ENCODE results near the gene FLRT1.

FLRT1 gene

DNA sequence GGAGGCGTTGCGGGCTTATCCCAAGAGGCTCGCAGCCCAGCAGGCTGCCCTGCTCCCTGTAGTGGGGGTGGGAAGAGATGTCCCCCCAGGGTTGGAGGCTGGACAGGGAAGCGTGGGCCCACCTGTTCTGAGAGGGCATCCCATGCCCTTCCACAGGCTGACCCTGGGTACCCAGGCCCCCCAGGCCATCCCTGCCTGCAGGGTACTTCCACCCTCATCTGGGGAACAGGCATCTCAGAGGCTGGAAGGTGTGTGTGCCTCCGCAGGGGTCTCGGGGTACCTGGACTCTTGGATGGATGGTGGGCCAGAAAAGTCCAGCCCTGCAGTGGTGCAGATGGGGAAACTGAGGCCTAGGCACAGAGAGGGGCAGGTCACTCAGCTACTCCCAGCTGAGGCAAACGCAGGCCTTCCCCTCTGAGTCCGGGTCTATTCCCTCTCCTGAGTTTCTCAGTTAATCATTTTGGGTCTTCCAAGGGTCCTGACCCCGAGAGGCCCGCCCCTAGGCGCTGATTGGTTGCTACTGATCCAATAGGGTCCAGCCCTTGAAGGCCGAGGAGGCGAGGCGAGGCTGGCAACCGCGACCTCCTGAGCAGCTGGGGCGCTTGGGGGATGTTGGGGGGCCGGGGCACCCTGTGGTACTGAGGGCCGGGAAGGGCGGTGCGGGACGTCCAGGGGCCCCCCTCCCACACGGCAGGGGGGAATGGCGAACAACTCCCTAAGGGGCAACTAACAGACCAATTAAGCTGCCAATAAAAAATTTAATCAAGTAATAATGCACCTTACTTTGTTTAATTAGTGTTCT is 23.8 kb downstream of the FLRT1 start:
- TF ChIP-seq, protein P1, sequence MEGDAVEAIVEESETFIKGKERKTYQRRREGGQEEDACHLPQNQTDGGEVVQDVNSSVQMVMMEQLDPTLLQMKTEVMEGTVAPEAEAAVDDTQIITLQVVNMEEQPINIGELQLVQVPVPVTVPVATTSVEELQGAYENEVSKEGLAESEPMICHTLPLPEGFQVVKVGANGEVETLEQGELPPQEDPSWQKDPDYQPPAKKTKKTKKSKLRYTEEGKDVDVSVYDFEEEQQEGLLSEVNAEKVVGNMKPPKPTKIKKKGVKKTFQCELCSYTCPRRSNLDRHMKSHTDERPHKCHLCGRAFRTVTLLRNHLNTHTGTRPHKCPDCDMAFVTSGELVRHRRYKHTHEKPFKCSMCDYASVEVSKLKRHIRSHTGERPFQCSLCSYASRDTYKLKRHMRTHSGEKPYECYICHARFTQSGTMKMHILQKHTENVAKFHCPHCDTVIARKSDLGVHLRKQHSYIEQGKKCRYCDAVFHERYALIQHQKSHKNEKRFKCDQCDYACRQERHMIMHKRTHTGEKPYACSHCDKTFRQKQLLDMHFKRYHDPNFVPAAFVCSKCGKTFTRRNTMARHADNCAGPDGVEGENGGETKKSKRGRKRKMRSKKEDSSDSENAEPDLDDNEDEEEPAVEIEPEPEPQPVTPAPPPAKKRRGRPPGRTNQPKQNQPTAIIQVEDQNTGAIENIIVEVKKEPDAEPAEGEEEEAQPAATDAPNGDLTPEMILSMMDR (IDR thresholded peaks at IDR 0.05; ENCODE audit: insufficient read depth, low read depth, low read length, missing control alignments) = no peak
- no peak overlapping the region for H3K4me3 ChIP-seq (ENCODE audit: low read length)
- no peak for DNase-seq (ENCODE audit: low read depth)

DNA sequence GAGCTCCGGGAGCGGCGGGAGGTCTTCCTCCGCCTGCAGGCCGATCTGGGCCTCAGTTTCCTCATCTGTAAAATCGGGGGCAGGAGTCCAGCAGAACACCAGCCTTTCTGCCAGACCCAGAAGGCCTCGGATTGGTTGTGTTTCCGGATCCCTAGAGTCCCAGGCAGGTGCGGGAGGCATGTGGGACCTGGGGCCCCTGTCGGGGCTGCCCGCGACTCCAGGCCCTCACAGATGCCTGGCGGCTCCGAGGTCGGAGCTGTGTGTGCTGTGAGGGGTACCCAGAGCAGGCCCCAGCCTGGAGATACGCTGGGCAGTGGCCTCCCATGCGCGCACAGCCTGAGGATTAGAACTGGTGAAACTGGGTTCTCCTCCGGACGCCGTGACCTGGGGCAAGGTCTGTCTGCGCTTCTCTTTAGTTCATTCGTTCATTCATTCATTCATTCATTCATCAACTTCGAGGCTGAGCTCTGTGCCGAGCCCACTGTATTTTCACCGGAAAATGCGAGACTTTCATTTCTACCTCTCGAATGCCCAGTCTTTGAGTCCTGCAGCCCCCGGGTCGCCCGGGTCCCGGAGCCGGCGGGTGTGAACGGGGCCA is 24.6 kb downstream of the FLRT1 start:
- no peak overlapping the region for H3K4me3 ChIP-seq (ENCODE audit: low read length)
- TF ChIP-seq, protein P1 (IDR thresholded peaks at IDR 0.05; ENCODE audit: insufficient read depth, low read depth, low read length, missing control alignments) = no peak
- no peak for DNase-seq (ENCODE audit: low read depth)

DNA sequence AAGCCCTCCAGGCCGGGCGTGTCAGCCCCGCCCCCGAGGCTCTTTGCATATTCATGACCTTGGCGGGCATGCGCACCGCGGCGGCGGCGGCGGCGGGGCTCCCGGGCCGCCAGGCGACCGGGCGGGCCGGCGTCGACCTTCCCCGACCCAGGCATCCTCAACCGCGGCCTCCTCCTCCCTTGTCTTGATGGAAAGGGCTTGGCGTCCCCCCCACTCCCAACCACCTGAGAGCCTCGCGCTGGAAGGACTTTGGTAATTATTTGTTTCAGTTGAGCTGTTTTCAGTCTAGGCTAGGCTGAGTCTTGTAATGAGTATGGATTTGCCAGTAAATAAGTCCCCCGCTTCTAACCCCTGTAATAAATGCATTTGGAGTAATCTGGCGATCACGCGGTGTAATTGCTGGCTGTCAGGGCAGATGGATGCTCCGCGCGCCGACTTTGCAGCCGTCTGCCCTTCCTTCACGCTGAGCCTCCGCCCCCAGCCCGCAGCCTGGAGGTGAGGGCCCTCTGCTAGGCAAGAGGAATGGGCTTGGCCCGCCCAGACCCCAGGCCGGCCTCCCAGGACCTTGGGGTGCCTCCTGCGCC is 25.2 kb downstream of the FLRT1 start:
- DNase-seq (ENCODE audit: low read depth) = peak; percentile 9
- TF ChIP-seq, protein P1 (IDR thresholded peaks at IDR 0.05; ENCODE audit: insufficient read depth, low read depth, low read length, missing control alignments) = no peak
- no peak overlapping the region for H3K4me3 ChIP-seq (ENCODE audit: low read length)

DNA sequence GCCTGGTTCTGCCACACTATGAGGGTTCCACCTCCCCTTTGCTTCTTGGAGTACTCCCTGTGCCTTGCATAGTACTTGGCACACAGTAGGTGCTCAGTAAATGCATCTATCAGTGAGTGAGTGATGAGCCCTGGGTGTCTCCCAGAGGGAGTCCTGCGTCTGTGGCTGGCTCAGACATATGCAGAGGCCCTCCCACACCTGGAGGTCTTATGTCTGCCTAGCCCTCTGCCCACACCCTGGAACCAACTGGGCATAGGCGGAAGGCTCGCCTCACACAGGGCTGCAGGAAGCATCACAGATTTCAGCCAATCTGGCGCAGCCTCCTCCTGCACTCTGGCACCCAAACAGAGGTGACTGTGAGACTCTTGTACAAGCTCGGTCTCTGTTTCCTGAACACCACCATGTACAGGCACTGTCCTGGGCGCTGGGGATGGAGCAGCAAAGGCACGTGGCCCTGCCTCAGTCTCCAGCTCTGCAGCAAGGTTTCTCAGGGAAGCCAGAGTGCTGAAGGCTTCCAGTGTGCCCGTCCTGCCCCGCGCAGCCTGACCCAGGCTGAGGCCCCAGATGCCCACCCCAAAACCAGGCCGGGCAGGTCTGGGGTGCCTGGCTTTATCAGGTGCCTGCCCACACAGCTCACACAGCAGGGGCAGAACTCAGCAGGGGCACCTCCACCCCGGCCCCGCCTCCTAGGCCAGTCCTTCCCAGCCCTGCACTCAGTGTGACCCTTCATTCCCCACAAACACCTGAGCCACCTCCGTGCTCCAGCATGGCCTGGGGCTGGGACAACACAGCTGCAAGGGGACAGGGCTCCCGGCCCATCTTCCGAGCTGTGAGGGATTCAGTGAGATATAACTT is 26.7 kb downstream of the FLRT1 start:
- no peak for DNase-seq (ENCODE audit: low read depth)
- TF ChIP-seq, protein P1 (IDR thresholded peaks at IDR 0.05; ENCODE audit: insufficient read depth, low read depth, low read length, missing control alignments) = no peak
- no peak overlapping the region for H3K4me3 ChIP-seq (ENCODE audit: low read length)

DNA sequence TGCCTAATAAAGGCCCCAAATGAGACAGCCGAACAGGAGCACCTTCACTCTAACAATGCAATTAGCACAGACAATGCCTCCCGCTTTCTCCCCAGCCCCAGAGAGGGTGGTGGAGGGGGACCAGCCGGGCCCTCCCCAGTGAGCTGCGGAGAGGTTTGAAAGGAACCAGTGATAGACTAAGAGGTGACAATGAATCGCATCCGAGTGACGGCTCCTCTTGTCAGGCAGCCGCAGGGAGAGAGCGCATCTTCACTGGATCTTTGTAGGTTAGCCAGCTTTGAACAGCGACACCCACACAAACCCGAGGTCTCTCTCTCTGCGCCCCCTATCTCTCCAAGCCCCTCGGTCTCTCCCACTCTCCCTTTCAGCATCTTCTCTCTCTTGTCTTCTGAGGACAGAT is 28.0 kb downstream of the FLRT1 start:
- no peak for DNase-seq (ENCODE audit: low read depth)
- H3K4me3 ChIP-seq (ENCODE audit: low read length) = no peak overlapping the region
- TF ChIP-seq, protein P1 (IDR thresholded peaks at IDR 0.05; ENCODE audit: insufficient read depth, low read depth, low read length, missing control alignments) = no peak

DNA sequence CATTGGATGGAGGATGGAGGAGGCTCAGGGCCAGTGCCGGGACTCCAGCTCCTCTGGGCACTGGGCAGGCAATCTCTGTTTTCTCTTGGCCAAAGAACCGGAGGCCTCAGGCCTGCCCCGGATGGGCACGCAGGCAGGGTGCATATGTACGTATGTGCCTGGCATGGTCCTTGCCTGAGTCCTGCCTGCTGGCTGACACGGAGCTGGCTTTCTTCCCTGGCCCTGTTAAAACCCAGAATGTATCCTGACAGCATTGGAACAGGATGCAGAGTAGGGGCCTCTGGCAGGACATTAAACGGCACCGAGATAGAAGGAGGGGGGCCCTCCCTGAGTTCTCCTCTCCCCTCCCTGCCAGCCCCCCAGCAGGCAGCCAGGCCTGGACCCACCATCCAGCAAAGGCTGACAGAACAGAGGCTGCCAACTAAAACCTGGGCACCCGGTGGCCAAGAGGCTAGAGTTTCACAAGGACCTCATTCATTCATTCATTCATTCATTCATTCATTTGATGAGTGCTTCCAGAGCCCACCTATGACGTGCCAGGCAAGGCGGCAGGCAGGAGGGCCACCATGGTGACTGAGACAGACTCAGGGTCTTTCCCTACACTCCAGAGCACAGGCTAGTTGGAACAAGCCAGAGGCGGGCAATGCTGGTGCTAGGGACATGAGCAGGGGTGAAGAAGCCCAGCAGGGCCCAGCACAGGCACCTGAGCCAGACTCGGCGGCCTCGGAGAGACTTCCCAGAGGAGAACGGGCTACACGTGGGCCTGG is 28.8 kb downstream of the FLRT1 start:
- TF ChIP-seq, protein P1 (IDR thresholded peaks at IDR 0.05; ENCODE audit: insufficient read depth, low read depth, low read length, missing control alignments) = no peak
- peak; percentile 60 for DNase-seq (ENCODE audit: low read depth)
- no peak overlapping the region for H3K4me3 ChIP-seq (ENCODE audit: low read length)
